ENCODE measurements around the gene PLCD4.

The PLCD4 gene

DNA sequence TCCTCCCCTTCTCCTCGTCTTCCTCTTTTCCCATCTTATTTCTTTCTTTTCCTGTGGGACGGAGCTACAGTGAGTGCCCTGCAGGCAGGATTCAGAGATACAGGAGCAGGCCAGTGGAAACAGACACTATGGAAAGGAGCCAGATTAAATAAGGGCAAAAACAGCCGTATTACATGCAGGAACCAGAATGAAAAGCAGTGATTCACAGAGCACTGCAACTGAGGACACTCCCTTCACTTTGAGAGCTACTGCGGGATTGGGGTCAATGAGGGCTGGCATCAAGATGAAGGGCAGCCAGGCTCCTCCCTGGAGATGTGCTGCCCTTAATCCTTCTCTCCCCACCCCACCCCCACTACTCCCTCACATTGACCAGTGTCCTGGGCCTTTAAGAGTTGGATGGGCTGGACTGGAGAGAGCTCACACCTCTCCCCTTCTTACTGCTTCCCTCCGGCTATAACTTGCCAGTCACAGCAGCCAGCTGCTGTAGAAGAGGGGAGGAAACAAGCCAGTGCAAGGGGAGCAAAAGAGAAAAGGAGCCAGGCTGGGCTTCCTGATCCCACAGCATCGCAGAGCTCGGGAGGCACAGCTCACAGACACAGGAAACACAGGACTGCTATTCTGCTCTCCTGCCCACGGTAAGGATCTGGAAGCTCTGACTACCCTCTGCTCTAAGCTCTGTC lies at the start of gene PLCD4:
TSS of gene PLCD4 (plus strand) at position 464 of the 680 bp plus-strand sequence. CDS start 7,841 bp downstream, outside the sequence.
- no peak for FAIRE-seq

DNA sequence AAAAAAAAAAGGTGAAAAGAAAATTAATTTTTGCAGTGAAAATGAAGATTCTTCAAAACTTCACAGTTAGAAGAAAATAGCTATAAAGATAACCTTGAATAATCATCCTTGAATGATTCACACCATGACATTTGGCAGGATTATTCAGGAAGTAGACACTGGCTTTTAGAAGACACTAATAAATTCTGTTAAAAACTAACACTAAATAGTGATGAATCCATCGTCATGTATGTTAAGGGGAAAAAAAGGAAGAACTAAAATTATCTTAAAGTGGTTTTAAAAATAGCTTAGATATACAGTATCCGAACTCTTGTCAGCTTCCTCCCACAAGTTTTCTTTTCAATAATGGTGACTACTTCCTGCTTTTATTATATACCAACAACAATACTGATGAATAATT lies 49.8 kb upstream of the PLCD4 start:
- FAIRE-seq = no peak

DNA sequence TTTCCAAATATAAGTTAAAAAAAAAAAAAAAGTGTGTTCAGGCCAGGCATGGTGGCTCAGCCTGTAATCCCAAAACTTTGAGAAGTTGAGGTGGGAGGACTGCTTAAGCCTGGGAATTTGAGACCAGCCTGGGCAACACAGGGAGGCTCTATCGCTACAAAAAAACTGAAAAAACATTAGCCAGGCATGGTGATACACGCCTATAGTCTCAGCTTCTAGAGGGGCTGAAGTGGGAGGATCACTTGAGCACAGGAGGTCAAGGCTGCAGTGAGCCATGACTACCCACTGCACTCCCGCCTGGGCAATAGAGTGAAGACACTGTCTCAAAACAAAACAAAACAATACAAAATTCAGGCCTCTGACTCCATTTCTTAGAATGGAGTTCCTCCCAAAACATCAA lies 48.7 kb upstream of the PLCD4 start:
- no peak for FAIRE-seq

DNA sequence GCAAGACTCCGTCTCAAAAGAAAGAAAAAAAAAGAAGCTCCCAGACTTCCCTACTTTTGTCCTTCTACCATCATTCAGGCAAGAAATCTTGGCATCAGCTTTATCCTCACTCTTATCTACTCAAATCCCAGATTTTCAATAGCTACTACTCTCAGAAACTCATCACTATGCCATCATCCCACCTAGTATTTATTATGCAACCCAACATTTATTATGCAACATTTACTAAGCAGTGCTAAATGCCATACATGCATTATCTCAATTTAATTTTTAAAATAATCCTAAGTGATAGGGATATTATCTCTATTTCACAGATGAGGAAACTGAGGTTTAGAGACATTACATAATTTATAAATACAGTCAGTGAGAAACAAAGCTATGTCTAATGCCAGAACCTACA lies 43.6 kb upstream of the PLCD4 start:
- FAIRE-seq = no peak

DNA sequence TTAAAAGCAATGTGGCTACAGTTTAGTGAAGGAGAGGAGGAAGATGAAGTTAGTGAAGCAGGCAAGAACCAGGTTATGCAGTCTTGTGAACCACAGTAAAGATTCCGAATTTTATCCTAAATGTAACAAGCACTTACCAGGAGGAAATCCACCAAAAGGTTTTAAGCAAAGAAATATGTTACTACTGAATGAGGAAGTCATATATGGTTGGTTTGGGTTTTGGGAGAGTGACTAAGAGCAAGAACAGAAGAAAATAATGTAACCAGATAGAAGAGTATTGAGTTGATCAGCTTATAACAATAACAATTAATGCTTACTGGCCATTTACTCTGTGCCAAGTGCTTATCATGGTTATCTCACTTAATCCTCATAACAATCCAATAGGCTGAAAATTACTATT lies 41.4 kb upstream of the PLCD4 start:
- FAIRE-seq = no peak

DNA sequence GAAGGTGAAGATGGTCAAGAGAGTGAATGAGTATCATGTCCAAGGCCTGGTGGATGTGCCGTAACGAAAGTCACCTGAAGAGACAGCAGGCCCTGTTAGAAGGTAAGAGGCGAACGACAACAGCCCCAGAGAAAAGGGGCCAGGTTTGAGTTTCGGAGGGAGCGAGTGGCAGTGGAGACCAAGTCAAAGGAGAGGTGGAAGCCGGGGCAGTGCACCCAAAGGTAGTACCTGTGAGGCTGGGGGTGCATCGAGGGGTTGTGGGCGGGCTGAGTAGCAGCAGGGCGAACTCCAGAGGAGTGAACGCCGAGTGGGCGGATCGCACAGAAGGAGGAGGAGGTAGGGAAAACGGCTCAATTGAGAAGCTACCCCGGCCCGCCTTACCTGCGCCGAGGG lies 39.9 kb upstream of the PLCD4 start:
- no peak for FAIRE-seq

DNA sequence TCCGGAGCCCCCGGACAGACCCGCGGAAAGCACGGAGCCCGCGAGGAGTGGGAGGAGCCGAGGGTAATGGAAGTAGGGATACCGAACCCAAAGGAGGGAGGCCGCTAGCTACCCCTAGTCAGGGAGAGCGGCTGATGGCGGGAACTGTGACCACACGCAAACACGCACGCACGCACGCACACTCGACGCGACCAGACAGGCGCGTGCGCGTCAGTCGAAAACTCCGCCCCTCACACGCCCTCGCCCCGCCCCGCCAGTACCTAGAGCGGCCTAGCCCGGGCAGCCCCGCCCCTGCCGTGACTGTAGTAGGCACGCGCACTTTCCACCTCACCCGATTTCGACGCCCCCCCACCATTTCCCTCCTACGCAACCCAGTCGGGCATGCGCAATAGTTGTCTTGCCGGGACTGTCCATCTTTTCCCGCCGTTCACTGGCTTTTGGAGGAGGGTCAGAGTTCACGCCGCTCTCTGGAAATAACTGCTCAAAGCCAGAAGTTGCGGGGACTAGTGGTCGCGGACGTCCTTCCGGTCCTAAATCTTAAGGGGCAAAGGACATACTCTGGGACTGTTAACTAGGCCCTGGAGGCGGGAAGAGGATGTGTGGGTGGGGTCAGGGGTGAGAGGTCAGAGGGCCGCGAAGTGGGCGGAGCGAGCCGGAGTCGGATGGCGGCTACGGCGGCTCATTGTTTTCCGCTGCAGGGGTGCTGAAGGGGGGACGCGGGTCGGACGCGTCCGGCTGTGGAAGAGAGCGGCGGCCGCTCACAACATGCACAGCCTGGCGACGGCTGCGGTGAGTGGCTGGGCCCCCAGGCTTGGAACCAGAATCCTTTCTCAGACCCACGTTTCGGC lies 39.3 kb upstream of the PLCD4 start, which contains the start of the genes CNOT9 and USP37:
TSS of gene CNOT9 (plus strand) at position 650 of the 848 bp plus-strand sequence. CDS start at position 766, 116 bp downstream.
TSS of gene USP37 (minus strand) at position 162 of the 848 bp plus-strand sequence. CDS start 9,698 bp downstream, outside the sequence.
- FAIRE-seq = peak; percentile 87

DNA sequence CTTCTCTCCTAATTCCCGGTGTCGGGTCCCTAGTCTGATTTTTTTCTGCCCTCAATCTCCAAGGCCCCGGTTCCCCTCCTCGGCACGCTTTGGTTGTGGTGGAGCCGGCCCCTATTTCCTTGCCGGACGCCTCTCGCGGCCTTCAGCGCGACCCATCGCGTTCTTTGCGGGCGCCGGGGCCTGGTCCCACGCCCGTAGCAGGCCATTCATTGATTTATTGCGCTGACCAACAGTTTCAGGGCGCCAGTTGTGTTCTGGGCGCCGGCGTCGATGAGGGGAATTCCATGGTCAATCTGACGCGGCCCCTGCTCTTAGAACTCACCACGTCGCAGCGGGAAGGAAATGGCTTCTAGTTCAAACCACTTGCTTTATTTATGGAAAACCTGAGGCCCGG lies 38.7 kb upstream of the PLCD4 start:
- no peak for FAIRE-seq

DNA sequence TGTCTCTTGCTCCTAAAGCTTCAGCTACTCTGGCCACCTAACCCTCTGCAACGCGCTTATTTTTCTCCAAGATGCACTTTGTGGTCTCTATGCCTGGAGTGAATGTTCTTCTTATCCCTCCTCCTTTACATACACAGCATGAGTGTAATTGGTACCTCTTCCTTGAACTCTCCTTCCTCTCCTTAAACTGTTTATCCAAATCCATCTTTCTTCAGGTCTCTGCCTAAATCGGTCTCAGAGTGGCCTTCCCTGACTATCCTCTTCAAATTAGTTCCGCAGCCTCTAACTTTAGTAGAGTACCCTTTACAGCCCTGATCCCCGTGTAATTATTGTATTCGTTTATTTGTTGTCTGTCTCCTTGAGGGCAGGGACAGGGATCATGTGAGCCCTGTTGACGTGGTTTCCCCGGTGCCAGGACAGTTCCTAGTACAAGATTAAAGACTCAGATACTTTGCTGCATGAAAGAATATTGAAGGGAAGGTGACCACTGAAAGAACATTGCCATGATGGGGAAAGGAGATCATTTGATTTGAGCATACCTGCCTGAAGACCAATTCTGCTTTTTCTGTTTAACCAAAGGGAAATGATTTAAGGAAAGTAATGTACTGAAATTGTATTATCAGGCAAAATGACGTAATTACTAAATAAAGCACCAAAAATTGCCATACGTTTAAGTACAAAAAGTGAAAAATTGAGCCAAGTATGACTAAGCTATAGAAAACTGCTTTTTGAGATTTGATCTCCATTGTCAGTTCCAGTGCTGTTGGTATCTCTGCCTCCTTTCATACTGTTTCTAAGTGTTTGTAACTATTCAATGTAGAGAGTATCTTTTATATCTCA lies 37.8 kb upstream of the PLCD4 start:
- FAIRE-seq = no peak

DNA sequence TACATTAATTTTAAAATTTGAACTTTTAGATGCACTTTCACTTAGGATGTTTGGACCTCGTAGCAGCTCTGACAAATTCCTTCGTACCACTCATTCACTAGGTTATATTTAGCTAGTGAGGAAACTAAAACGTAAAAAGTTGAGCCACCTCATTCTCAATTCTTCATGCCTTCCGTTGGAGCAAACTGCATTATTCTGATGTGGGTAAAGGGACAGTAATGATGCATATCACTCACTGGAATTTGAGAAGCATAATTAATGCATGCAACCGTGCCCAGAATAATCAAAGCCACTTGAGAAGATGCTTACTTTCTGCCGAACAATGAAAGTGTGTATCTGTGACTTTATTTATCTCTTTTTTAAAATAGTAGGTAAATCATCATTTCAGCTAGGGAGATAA lies 36.8 kb upstream of the PLCD4 start:
- no peak for FAIRE-seq

DNA sequence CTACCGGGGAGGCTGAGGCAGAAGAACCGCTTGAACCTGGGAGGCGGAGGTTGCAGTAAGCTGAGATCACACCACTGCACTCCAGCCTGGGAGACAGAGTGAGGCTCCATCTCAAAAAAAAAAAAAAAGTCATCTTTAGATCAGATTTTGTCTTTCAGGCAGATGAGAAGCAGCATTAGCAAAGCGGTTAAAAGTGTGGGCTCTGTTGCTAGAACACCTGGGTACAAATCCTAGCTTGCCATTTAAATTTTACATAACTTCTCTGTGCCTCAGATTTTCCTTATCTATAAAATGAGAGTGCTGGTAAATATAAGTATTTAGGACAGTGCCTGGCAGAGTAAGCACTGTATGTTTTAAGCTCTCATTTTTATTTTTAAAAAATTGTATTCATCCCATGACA lies 30.8 kb upstream of the PLCD4 start:
- no peak for FAIRE-seq

DNA sequence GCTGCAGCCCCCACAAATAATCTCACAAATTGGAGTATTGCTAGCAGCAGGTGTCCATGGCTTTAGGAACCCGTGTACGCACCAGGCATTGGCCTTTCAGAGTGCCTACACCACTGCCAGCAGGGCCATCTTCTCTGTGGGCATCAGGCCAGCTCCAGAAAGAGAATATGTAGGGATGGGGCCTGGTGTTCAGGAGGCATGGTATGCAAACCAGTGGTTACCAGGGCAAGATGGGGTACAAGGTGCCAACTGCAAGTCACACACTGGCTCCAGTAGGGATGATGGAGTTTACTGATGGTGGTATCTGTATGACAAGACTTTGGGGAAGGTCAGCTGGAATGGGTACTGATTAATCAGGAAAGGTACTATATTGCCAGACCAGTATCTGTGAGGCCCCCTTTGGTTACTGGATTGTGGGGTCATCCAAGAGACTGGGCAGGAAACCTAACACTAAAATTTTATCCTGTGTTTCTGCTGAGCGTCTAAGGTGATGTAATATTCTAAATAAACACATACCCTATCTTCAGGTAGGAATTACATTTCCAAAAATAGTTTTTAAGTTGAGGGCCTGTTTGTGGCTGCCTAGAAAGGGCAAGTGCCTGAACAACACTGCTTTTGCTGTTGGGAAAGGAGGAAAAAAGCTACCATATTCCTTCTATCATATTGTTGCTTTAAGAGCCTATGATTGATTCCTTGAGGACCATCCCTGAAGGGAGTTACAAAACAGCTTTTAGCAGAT lies 30.0 kb upstream of the PLCD4 start:
- no peak for FAIRE-seq

DNA sequence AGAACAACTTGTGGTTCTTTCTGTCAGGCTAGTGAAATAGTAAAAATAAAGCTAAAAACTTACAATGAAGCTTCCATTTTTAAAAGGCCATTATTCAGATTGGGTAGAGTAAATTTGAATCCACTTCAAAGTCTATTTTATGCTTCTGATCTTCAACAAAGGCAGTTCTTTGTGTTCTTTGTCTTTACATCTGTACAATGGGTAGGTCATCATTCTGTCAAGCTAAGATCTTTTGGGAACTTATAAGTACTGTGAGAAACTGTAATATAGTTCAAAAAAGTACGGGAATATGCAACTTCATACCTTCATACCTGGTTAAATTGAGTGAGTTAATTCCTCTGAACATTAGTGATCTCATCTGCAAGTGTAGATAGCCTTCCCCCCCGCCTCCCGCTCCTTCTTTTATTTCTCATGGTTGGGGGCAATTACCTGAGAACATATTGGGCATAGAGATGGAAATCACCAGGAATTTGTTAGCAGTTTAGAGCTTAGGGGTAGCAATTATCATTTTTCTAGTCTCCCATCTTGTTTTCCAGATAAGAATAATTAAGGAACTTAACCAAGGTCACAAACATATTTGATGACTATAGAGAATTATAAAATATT lies 29.3 kb upstream of the PLCD4 start:
- FAIRE-seq = no peak

DNA sequence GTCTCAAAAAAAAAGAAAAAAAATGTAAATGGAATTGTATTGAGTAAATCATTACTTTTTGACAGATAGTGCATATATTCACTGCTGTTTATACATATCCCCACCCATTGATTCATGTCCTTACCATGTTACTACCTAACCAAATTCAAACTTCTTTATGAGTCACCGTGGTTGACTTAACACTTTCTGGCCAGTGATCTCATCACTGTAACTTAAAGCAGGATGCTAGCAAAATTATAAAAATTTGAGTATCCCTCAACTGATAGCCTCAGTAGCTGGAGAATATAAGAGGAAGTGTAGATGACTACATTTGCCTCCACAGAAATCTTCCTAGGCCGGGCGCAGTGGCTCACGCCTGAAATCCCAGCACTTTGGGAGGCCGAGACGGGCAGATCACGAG lies 25.6 kb upstream of the PLCD4 start:
- FAIRE-seq = no peak

DNA sequence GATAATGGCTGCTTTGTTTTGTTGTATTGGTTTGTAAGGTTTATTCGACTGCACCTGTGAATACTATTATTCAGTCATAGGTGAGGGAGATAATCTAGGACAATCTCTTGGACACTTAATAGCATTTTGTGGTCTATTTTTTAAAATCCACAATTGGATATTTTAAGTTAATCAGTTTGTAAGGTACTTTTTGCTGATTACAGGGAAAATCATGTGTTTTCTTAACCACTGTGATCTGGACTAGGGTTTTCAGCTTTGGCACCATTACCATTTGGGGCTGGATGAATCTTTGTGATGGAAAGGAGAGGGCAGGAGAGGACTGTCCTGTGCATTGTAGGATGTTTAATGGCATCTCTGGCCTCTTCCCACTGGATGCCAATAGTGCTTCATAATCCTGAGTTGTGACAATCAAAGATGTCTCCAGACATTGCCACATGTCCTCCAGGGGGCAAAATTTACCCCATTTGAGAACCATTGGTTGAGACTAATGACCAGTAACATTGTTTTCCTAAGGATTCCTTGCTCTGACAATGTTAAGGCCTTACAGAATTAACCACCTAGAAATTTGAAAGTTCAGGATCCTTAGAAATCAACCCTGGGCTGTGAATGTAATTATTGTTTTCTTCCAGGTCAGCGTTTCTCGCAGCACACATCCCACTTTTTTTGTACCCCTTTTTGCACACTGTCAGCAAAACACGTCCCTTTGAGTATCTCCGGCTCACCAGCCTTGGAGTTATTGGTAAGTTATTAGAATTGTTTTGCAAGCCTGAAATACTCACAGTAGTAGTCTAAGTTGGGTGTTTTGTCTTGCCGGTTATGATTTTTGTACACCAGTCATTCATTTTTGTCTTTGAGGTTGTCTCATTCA lies 23.5 kb upstream of the PLCD4 start:
- no peak for FAIRE-seq

DNA sequence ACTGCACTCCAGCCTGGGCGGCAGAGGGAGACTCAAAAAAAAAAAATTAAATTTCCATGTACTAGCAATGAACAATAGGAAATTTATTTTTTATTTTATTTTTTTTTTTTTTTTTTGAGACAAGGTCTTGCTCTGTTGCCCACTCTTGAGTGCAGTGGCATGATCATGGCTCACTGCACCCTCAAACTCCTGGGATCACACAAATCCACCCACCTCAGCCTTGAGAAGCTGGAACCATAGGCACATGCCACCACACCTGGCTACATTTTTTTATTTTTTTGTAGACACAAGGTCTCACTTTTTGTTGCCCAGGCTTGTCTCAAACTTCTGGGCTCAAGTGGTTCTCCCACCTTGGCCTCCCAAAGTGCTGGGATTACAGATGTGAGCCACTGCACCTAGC lies 22.2 kb upstream of the PLCD4 start:
- FAIRE-seq = no peak

DNA sequence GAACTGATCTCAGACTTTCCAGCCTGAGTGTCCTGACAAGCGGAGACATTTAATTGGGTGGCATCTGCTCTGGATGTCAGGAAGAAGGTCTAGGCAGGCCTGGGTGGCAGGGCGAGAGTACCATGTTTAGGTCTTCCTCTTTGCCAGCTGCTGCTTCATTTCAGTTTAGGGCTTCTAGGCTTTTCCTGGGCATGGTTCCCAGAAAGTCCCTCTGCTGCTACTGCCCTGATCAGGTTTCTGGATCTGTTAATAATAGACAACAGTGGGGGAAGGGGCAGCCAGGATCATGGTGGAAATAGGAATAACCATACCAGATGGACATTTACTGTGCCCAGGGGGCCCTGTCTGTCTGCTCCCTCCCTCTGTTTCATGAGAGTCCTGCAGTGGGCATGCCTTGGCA lies 2.3 kb upstream of the PLCD4 start:
- FAIRE-seq = no peak

DNA sequence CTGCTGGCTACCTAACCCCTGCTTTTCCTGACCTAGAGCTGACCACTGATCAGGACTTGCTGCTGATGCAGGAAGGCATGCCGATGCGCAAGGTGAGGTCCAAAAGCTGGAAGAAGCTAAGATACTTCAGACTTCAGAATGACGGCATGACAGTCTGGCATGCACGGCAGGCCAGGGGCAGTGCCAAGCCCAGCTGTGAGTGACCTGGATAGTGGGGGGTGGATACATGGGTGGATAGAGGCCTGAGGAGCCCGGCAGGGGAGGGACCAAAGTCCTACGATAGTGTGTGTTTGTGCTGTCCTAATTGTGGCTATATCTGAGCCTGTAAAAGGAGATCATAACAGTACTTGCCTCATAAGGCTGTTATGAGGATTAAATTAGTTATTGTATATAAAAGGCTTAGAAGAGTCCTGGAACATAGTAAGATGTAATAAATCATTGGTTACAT lies 8.2 kb downstream of the PLCD4 start:
- no peak for FAIRE-seq

DNA sequence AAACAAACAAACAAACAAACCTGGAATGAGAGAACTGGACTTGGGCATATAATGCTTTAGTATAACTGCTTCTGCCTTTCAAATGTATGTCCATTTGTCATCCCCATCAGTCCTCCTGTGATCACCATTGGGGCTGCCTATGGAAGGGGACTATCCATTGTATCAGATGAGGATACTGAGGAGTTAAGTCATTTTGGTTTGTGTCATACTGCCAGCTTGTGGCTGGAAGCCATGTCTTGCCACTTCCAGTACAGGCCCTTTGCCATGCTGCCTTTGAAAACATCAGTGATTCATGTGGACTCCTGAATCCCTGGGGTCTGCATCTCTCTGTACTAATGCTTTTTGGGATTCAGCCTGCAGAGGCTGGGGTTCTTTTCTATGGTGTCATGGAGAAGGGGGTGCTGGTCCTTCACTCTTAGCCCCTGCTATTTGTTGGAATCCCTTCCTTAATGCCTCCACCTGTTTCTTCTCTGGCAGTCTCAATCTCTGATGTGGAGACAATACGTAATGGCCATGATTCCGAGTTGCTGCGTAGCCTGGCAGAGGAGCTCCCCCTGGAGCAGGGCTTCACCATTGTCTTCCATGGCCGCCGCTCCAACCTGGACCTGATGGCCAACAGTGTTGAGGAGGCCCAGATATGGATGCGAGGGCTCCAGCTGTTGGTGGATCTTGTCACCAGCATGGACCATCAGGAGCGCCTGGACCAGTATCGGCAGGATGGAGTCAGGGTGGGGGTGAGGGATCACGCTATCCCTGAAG lies 10.6 kb downstream of the PLCD4 start:
- no peak for FAIRE-seq

DNA sequence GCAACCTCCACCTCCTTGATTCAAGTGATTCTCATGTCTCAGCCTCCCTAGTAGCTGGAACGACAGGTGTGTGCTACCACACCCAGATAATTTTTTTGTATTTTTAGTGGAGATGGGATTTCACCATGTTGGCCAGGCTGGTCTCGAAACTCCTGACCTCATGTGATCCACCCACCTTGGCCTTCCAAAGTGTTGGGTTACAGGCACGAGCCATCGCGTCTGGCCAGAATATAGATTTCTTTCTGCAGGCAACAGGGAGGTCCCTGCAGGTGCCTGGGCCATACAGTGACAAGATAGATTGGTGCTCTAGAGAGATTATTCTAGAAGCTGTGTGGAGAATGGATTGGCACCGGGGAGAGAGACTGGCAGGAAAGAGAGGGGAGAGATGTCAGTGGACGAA lies 13.3 kb downstream of the PLCD4 start:
- no peak for FAIRE-seq
